Lower lobe of right lung (tissue), 2 donors: ENCODE measurements around the gene FRAS1. TPM values are rescaled to one million over a fixed set of nuclear protein-coding genes. Genes with fewer than 3 reads are reported as not detected.

ENCODE experiments used
- ATAC-seq, 2 donors: fragments of 200-7000 bp; cut with Tn5 transposase; one replicate each; pipeline ENCODE4 v1.9.1; 2020 to 2022; ENCODE audit warnings: mild to moderate bottlenecking in 2 of 2, moderate library complexity in 2 of 2
- DNase-seq: peaks from one replicate; pipeline ENCODE4 v3.0.0-alpha.2; 2020
- H3K27ac ChIP-seq: fragments of 200-600 bp; one replicate; pipeline ENCODE4 v1.8.0; 2022
- H3K27me3 ChIP-seq: fragments of 200-600 bp; one replicate; pipeline ENCODE4 v1.8.0; 2022; ENCODE audit warnings: low read depth
- H3K36me3 ChIP-seq: fragments of 200-600 bp; one replicate; pipeline ENCODE4 v1.8.0; 2022; ENCODE audit warnings: mild to moderate bottlenecking
- H3K4me1 ChIP-seq: fragments of 200-600 bp; one replicate; pipeline ENCODE4 v1.8.0; 2022
- H3K4me3 ChIP-seq: fragments of 200-600 bp; one replicate; pipeline ENCODE4 v1.8.0; 2022; ENCODE audit warnings: mild to moderate bottlenecking
- H3K9me3 ChIP-seq: fragments of 200-600 bp; one replicate; pipeline ENCODE4 v1.8.0; 2022
- CTCF ChIP-seq: fragments of 200-600 bp; IDR thresholded peaks from one replicate; pipeline ENCODE4 v1.8.0; 2022; ENCODE audit warnings: antibody characterized with exemption, mild to moderate bottlenecking
- intact Hi-C: fragments of 100-400 bp; cut with DNase I; formaldehyde crosslinking; loops from one replicate; pipeline ENCODE4 v1.11.0; 2022
- total RNA-seq: library from RNA; stranded (reverse); fragmentation: NEBNext Ultra II Directional; extraction: Animal tissue kit (Norgen Biotek cat#: 25700); gene quantifications from one replicate; pipeline ENCODE4 v1.2.1, GENCODE V29; 2021
- donor health status: DM: no; HTN: yes; CAD: no; lungs with severe emphysema.

Gene FRAS1
- total RNA-seq, 1 donor from 2014 or later = 9.2 TPM

GRCh38 chr4:78184584-78184983 lies 127.5 kb downstream of the FRAS1 start:
- Histone ChIP-seq H3K4me1 (no peaks in the 10 kb centered on the region), H3K27me3 (no peaks in the 10 kb centered on the region), H3K27ac (no peak overlapping the region), H3K36me3 (no peaks in the 10 kb centered on the region), H3K9me3 (no peaks in the 10 kb centered on the region), H3K4me3 (no peak overlapping the region)
- intact Hi-C loops = no loop called here
- ATAC-seq = no peak
- DNase-seq = no peak
- TF ChIP-seq CTCF = no peak

GRCh38 chr4:78185117-78185516 lies 128.0 kb downstream of the FRAS1 start:
- Histone ChIP-seq H3K27me3 (no peaks in the 10 kb centered on the region), H3K27ac (no peak overlapping the region), H3K36me3 (no peaks in the 10 kb centered on the region), H3K9me3 (no peaks in the 10 kb centered on the region), H3K4me3 (no peak overlapping the region), H3K4me1 (no peaks in the 10 kb centered on the region)
- intact Hi-C loops = no loop called here
- TF ChIP-seq CTCF = no peak
- no peak for DNase-seq
- ATAC-seq = no peak

- ATAC-seq (no peak), DNase-seq (no peak)
- Histone ChIP-seq H3K36me3 (no peaks in the 10 kb centered on the region), H3K9me3 (no peaks in the 10 kb centered on the region), H3K4me1 (no peaks in the 10 kb centered on the region), H3K4me3 (no peak overlapping the region), H3K27ac (no peak overlapping the region), H3K27me3 (no peaks in the 10 kb centered on the region)
- no peak for TF ChIP-seq CTCF
- intact Hi-C loops = no loop called here
These were observed 129.7 kb downstream of the FRAS1 start for GRCh38 chr4:78186597-78187543.

- intact Hi-C loops = no loop called here
- peaks cover under 1% of the 10 kb centered on the region for H3K9me3 ChIP-seq
These were observed 132.9 kb downstream of the FRAS1 start for GRCh38 chr4:78190068-78190467.

GRCh38 chr4:78190595-78190994 lies 133.5 kb downstream of the FRAS1 start:
- Histone ChIP-seq H3K27me3 (no peaks in the 10 kb centered on the region), H3K4me3 (no peak overlapping the region), H3K9me3 (peaks cover 6% of the 10 kb centered on the region), H3K36me3 (no peaks in the 10 kb centered on the region), H3K4me1 (no peaks in the 10 kb centered on the region), H3K27ac (no peak overlapping the region)
- DNase-seq = no peak
- no peak for ATAC-seq
- intact Hi-C loops = no loop called here
- TF ChIP-seq CTCF = no peak

More at GRCh38 chr4:78190068-78190467, 132.9 kb downstream of the FRAS1 start:
- Histone ChIP-seq H3K36me3 (no peaks in the 10 kb centered on the region), H3K27me3 (no peaks in the 10 kb centered on the region), H3K4me1 (no peaks in the 10 kb centered on the region), H3K27ac (no peak overlapping the region), H3K4me3 (no peak overlapping the region)
- no peak for ATAC-seq
- TF ChIP-seq CTCF = no peak
- no peak for DNase-seq
